OCI-LY7 (cell line): ENCODE data around the gene PHF10. TPM values are rescaled to one million over a fixed set of nuclear protein-coding genes. Genes with fewer than 3 reads are reported as not detected.

Source experiments
- BruUV-seq: library from RNA; stranded (reverse); fragments of 400-500 nt; replicated peaks from 2 replicates; lab custom pipeline; 2021; lab: Mats Ljungman, UMichigan
- CTCF ChIA-PET: fragments of 300-600 bp; sonication (Branson Sonifier 250); formaldehyde crosslinking; loops from one replicate; lab custom pipeline; 2022; ENCODE audit warnings: antibody characterized with exemption; ENCODE audit not compliant: unreplicated experiment; lab: Charles Lee
- POLR2A ChIA-PET: fragments of 300-600 bp; sonication (Branson Sonifier 250); formaldehyde crosslinking; loops from one replicate; lab custom pipeline; 2022; ENCODE audit warnings: antibody characterized with exemption; lab: Charles Lee
- DNase-seq: peaks from one replicate; pipeline ENCODE4 v3.0.0-alpha.2; 2015; ENCODE audit warnings: low spot score
- H2AFZ ChIP-seq: fragments of 200-600 bp; sonication (generic), shearing (Covaris generic); 2 replicates; pipeline ENCODE4 v1.6.1; 2014; ENCODE audit warnings: mild to moderate bottlenecking, antibody characterized with exemption, low read length, moderate library complexity
- H3K27ac ChIP-seq: fragments of 200-600 bp; sonication (generic); 2 replicates; pipeline ENCODE4 v1.5.1; 2014; ENCODE audit warnings: mixed run types, low read depth, mild to moderate bottlenecking, moderate library complexity, low read length, inconsistent platforms; ENCODE audit not compliant: poor library complexity, severe bottlenecking
- H3K36me3 ChIP-seq: fragments of 200-600 bp; sonication (generic); 2 replicates; pipeline ENCODE4 v1.6.1; 2014; ENCODE audit warnings: mild to moderate bottlenecking, antibody characterized with exemption, low read length, moderate library complexity, mixed read lengths; ENCODE audit not compliant: insufficient read depth
- H3K4me1 ChIP-seq: fragments of 200-600 bp; sonication (generic); 2 replicates; pipeline ENCODE4 v1.5.1; 2014; ENCODE audit warnings: mild to moderate bottlenecking, low read length; ENCODE audit not compliant: insufficient read depth, poor library complexity, severe bottlenecking
- H3K4me2 ChIP-seq: fragments of 200-600 bp; sonication (generic); 2 replicates; pipeline ENCODE4 v1.6.1; 2014; ENCODE audit warnings: mild to moderate bottlenecking, low read length
- H3K4me3 ChIP-seq: fragments of 200-600 bp; sonication (generic); 2 replicates; pipeline ENCODE4 v1.5.1; 2014; ENCODE audit warnings: mild to moderate bottlenecking, low read depth, low read length; ENCODE audit not compliant: poor library complexity, severe bottlenecking
- H3K79me2 ChIP-seq: fragments of 200-600 bp; sonication (generic); 2 replicates; pipeline ENCODE4 v1.6.1; 2016; ENCODE audit warnings: low read depth, mild to moderate bottlenecking, low read length, moderate library complexity, mixed read lengths; ENCODE audit not compliant: insufficient read depth
- H3K9me2 ChIP-seq: fragments of 200-600 bp; sonication (generic); 2 replicates; pipeline ENCODE4 v1.6.1; 2016; ENCODE audit warnings: mild to moderate bottlenecking, low read length, mixed read lengths; ENCODE audit not compliant: insufficient read depth
- H3K9me3 ChIP-seq: fragments of 200-600 bp; sonication (generic); 2 replicates; pipeline ENCODE4 v1.6.1; 2014; ENCODE audit warnings: mild to moderate bottlenecking, mixed run types, low read length, mixed read lengths
- H4K20me1 ChIP-seq: fragments of 200-600 bp; sonication (generic); 2 replicates; pipeline ENCODE4 v1.6.1; 2014; ENCODE audit warnings: mild to moderate bottlenecking, antibody characterized with exemption, low read length, moderate library complexity, mixed read lengths; ENCODE audit not compliant: insufficient read depth
- EZH2phosphoT487 ChIP-seq: fragments of 200-600 bp; sonication (generic); IDR thresholded peaks from 2 replicates; pipeline ENCODE4 v1.6.1; 2018; ENCODE audit warnings: low read depth, borderline replicate concordance, mild to moderate bottlenecking, mixed run types, antibody characterized with exemption, low read length, moderate library complexity, mixed read lengths
- intact Hi-C: fragments of 100-400 bp; cut with micrococcal nuclease; formaldehyde crosslinking; loops from one replicate; pipeline ENCODE4 v1.10.0; 2022; ENCODE audit not compliant: unreplicated experiment
- total RNA-seq, 2 experiments: library from RNA; depleted of rRNA in 1 of 2; stranded (reverse); fragments of >200 nt in 1 of 2; shearing (Covaris generic) in 1 of 2; gene quantifications; 2 replicates each; pipeline ENCODE4 v1.2.3, GENCODE V29; 2014 to 2022
- TF ChIP-seq, protein P1 (sequence below): fragments of 200-600 bp; sonication (generic); conservative IDR thresholded peaks from 2 replicates; pipeline ENCODE4 v1.5.1; 2014; ENCODE audit warnings: mild to moderate bottlenecking, antibody characterized with exemption, low read length, moderate library complexity, mixed read lengths

The PHF10 gene
- total RNA-seq, 2 experiments from 2014 or later, result 42.5 to 74.1 TPM

DNA sequence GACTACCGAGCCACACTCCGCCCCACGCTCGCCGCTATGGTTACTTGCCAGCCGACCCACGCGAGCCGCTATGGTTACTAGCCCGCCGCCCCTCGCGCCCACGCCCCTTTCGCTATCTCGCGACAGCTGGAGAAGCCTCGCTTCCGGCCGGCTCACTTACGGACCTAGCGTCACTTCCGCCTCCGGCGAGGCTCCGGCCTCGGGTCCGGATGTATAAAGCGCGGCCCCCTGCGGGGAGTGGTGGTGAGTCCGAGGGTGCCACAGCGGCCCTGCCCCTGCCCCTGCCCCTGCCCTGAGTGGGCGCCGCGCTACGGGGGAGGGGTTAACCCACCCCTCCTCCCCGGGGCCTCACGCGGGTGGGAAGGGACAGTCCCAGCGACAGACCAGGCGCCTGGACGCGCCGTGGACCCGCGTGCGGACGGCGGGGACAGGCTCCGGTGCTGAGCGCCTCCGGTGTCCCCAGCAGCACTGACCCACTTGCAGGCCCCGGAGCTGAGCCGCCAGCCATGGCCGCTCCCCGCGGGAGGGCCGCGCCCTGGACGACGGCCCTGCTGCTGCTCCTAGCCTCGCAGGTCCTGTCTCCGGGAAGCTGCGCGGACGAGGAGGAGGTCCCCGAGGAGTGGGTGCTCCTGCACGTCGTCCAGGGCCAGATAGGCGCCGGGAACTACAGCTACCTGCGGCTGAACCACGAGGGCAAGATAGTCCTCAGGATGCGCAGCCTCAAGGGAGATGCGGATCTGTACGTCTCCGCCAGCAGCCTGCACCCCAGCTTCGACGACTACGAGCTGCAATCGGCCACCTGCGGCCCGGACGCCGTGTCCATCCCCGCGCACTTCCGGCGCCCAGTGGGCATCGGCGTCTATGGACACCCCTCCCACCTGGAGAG lies 22.1 kb downstream of the PHF10 start, which contains the start of the genes C6orf120 and WDR27:
C6orf120 (plus strand) TSS at position 173 of the 886 bp plus-strand sequence; CDS start at position 507, 334 bp downstream.
WDR27 (minus strand) TSS at position 76 of the 886 bp plus-strand sequence. CDS start 13,024 bp downstream, outside the sequence.
- intact Hi-C loops, result loop anchor here (1.0 to 5.0 kb wide), 3 partner anchors 21 to 850 kb away; partner anchors contain the start of genes DYNLT2, ERMARD, PSMB1 and TBP
- Histone ChIP-seq H4K20me1 (peaks cover 36% of the 10 kb centered on the region), H3K4me1 (peaks cover 50% of the 10 kb centered on the region), H3K9me2 (no peaks in the 10 kb centered on the region), H3K4me3 (peak within 1 kb of the TSS; percentile 90), H3K4me2 (peak within 1 kb of the TSS; percentile 92), H3K27ac (peak within 1 kb of the TSS; percentile 63), H3K79me2 (peaks cover 75% of the 10 kb centered on the region), H3K9me3 (no peaks in the 10 kb centered on the region), H3K36me3 (peaks cover 65% of the 10 kb centered on the region), H2AFZ (peak within 1 kb of the TSS; percentile 65)
- ChIA-PET POLR2A (interaction anchor here (0.6 to 4.7 kb wide), 10 partner anchors 9 to 245 kb away, joined by 3 to 28 read pairs (median 4); no protein-coding TSS in a partner anchor), CTCF (interaction anchor here (0.6 kb wide), 2 partner anchors 164 to 231 kb away, joined by 3 read pairs; no protein-coding TSS in a partner anchor)
- TF ChIP-seq, protein P1, sequence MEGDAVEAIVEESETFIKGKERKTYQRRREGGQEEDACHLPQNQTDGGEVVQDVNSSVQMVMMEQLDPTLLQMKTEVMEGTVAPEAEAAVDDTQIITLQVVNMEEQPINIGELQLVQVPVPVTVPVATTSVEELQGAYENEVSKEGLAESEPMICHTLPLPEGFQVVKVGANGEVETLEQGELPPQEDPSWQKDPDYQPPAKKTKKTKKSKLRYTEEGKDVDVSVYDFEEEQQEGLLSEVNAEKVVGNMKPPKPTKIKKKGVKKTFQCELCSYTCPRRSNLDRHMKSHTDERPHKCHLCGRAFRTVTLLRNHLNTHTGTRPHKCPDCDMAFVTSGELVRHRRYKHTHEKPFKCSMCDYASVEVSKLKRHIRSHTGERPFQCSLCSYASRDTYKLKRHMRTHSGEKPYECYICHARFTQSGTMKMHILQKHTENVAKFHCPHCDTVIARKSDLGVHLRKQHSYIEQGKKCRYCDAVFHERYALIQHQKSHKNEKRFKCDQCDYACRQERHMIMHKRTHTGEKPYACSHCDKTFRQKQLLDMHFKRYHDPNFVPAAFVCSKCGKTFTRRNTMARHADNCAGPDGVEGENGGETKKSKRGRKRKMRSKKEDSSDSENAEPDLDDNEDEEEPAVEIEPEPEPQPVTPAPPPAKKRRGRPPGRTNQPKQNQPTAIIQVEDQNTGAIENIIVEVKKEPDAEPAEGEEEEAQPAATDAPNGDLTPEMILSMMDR, result 0 out of 2 replicates have a peak, but pooled peaks have one; percentile 24
- no peak for TF ChIP-seq EZH2phosphoT487
- no TSS peak for BruUV-seq
- peak; percentile 98 for DNase-seq

DNA sequence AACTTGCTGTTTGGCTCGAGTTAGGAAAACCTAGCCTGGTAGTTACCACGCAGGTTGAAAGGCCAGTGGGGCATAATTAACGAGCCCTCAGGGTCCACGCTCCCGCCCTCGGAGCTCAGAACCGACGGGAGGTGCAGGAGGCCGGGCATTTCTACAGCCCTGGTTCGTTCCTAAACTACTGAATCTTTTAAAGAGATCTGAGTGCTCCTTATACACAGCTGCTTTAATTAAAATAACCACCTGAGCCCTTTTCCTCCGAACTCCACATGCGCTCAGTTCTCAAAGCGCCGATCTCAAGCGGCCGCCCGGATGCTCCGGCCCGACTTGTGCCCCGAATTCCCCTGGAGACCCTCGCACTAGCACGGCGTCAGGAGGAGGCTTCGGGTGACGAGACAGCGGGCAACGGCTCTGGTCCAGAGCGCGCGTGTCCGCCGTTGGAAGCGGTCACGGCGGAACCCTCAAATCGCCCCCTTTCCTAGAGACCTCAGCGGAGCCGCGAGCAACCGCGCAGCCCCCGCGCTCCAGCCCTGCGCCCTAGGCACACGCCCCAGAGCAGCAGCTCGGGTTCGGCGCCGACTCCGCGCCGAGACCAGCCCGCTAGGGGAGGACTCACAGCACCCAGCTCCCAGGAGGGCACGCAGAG lies 22.9 kb downstream of the PHF10 start:
- peak overlapping the region; percentile 65 for H2AFZ ChIP-seq
- peaks cover 46% of the 10 kb centered on the region for H3K4me1 ChIP-seq
- peak overlapping the region; percentile 92 for H3K4me2 ChIP-seq
- peak; percentile 51 for DNase-seq
- intact Hi-C loops, result loop anchor here (5.0 kb wide), 1 partner anchor 851 kb away; the partner anchor contains the start of genes PSMB1 and TBP
- TSS peak; percentile 75 for BruUV-seq
- H3K9me3 ChIP-seq, result no peaks in the 10 kb centered on the region
- H4K20me1 ChIP-seq, result peaks cover 36% of the 10 kb centered on the region
- H3K27ac ChIP-seq, result peak overlapping the region; percentile 63
- CTCF ChIA-PET, result interaction anchor here (0.5 kb wide), 1 partner anchor 117 kb away, joined by 4 read pairs; no protein-coding TSS in a partner anchor
- TF ChIP-seq EZH2phosphoT487, result no peak
- TF ChIP-seq, protein P1, result no peak
- peak overlapping the region; percentile 90 for H3K4me3 ChIP-seq
- no peaks in the 10 kb centered on the region for H3K9me2 ChIP-seq
- peaks cover 67% of the 10 kb centered on the region for H3K79me2 ChIP-seq
- peaks cover 62% of the 10 kb centered on the region for H3K36me3 ChIP-seq
- POLR2A ChIA-PET, result interaction anchor here (0.9 to 1.9 kb wide), 4 partner anchors 10 to 88 kb away, joined by 3 to 12 read pairs (median 4); no protein-coding TSS in a partner anchor
